ENCODE data around the gene PLSCR1.

PLSCR1 gene

GRCh38 chr3:146574173-146574572 lies 29.8 kb upstream of the PLSCR1 start:
- no peaks in the 10 kb centered on the region for H3K9me3 ChIP-seq (ENCODE audit: control insufficient read depth in 1 of 2, low read length in 2 of 2)
- H3K36me3 ChIP-seq (ENCODE audit: control insufficient read depth in 1 of 2, insufficient read depth in 2 of 2, low read length in 2 of 2), result no peaks in the 10 kb centered on the region
- H3K4me1 ChIP-seq (ENCODE audit: control insufficient read depth in 1 of 2, insufficient read depth in 2 of 2, low read length in 2 of 2), result no peaks in the 10 kb centered on the region
- no peak overlapping the region for H3K27ac ChIP-seq (ENCODE audit: low read depth, low read length)
- H3K4me3 ChIP-seq (ENCODE audit: low read depth in 1 of 2, low read length in 2 of 2), result no peak overlapping the region
- H3K9ac ChIP-seq (ENCODE audit: low read depth in 1 of 2, low read length in 2 of 2), result no peak overlapping the region
- H3K27me3 ChIP-seq (ENCODE audit: control insufficient read depth in 1 of 2, insufficient read depth in 2 of 2, low read length in 2 of 2), result no peaks in the 10 kb centered on the region

- no peaks in the 10 kb centered on the region for H3K9me3 ChIP-seq (ENCODE audit: control insufficient read depth in 1 of 2, low read length in 2 of 2)
- no peak overlapping the region for H3K9ac ChIP-seq (ENCODE audit: low read depth in 1 of 2, low read length in 2 of 2)
- H3K4me1 ChIP-seq (ENCODE audit: control insufficient read depth in 1 of 2, insufficient read depth in 2 of 2, low read length in 2 of 2), result no peaks in the 10 kb centered on the region
- H3K36me3 ChIP-seq (ENCODE audit: control insufficient read depth in 1 of 2, insufficient read depth in 2 of 2, low read length in 2 of 2), result no peaks in the 10 kb centered on the region
- H3K27me3 ChIP-seq (ENCODE audit: control insufficient read depth in 1 of 2, insufficient read depth in 2 of 2, low read length in 2 of 2), result no peaks in the 10 kb centered on the region
- H3K4me3 ChIP-seq (ENCODE audit: low read depth in 1 of 2, low read length in 2 of 2), result no peak overlapping the region
- H3K27ac ChIP-seq (ENCODE audit: low read depth, low read length), result no peak overlapping the region
Observed at GRCh38 chr3:146569314-146569713, 24.9 kb upstream of the PLSCR1 start.

DNA sequence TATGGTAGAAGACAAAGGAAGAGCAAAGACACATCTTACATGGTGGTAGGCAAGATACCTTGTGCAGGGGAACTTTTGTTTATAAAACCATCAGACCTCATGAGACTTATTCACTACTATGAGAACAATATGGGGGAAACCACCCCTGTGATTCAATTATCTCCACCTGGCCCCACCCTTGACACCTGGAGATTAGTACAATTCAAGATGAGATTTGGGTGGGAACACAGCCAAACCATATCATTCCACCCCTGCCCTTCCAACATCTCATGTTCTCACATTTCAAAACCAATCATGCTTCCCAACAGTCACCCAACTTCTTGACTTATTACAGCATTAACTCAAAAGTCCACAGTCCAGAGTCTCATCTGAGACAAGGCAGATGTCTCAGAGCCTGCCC lies 21.7 kb upstream of the PLSCR1 start:
- Histone ChIP-seq H3K9me3 (ENCODE audit: control insufficient read depth in 1 of 2, low read length in 2 of 2) (no peaks in the 10 kb centered on the region), H3K4me1 (ENCODE audit: control insufficient read depth in 1 of 2, insufficient read depth in 2 of 2, low read length in 2 of 2) (no peaks in the 10 kb centered on the region), H3K4me3 (ENCODE audit: low read depth in 1 of 2, low read length in 2 of 2) (no peak overlapping the region), H3K36me3 (ENCODE audit: control insufficient read depth in 1 of 2, insufficient read depth in 2 of 2, low read length in 2 of 2) (no peaks in the 10 kb centered on the region), H3K27me3 (ENCODE audit: control insufficient read depth in 1 of 2, insufficient read depth in 2 of 2, low read length in 2 of 2) (no peaks in the 10 kb centered on the region), H3K9ac (ENCODE audit: low read depth in 1 of 2, low read length in 2 of 2) (no peak overlapping the region), H3K27ac (ENCODE audit: low read depth, low read length) (no peak overlapping the region)

- Histone ChIP-seq H3K36me3 (ENCODE audit: control insufficient read depth in 1 of 2, insufficient read depth in 2 of 2, low read length in 2 of 2) (no peaks in the 10 kb centered on the region), H3K9me3 (ENCODE audit: control insufficient read depth in 1 of 2, low read length in 2 of 2) (no peaks in the 10 kb centered on the region), H3K27ac (ENCODE audit: low read depth, low read length) (no peak overlapping the region), H3K27me3 (ENCODE audit: control insufficient read depth in 1 of 2, insufficient read depth in 2 of 2, low read length in 2 of 2) (no peaks in the 10 kb centered on the region), H3K4me3 (ENCODE audit: low read depth in 1 of 2, low read length in 2 of 2) (no peak overlapping the region), H3K4me1 (ENCODE audit: control insufficient read depth in 1 of 2, insufficient read depth in 2 of 2, low read length in 2 of 2) (no peaks in the 10 kb centered on the region), H3K9ac (ENCODE audit: low read depth in 1 of 2, low read length in 2 of 2) (no peak overlapping the region)
Observed at GRCh38 chr3:146561879-146562278, 17.5 kb upstream of the PLSCR1 start.

DNA sequence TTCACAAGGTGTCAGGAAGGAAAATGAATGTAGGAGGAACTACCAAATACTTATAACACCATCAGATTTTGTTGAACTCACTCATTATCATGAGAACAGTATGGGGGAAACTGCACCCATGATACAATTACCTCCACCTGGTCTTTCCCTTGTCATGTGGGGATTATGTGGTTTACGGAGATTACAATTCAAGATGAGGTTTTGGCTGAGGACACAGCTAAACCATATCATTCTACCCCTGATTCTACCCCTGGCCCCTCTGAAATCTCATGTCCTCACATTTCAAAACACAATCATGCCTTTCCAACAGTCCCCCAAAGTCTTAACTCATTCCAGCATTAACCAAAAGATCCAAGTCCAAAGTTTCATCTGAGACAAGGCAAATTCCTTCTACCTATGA lies 17.1 kb upstream of the PLSCR1 start:
- no peak overlapping the region for H3K9ac ChIP-seq (ENCODE audit: low read depth in 1 of 2, low read length in 2 of 2)
- H3K9me3 ChIP-seq (ENCODE audit: control insufficient read depth in 1 of 2, low read length in 2 of 2), result no peaks in the 10 kb centered on the region
- H3K36me3 ChIP-seq (ENCODE audit: control insufficient read depth in 1 of 2, insufficient read depth in 2 of 2, low read length in 2 of 2), result no peaks in the 10 kb centered on the region
- H3K27me3 ChIP-seq (ENCODE audit: control insufficient read depth in 1 of 2, insufficient read depth in 2 of 2, low read length in 2 of 2), result no peaks in the 10 kb centered on the region
- no peaks in the 10 kb centered on the region for H3K4me1 ChIP-seq (ENCODE audit: control insufficient read depth in 1 of 2, insufficient read depth in 2 of 2, low read length in 2 of 2)
- H3K4me3 ChIP-seq (ENCODE audit: low read depth in 1 of 2, low read length in 2 of 2), result no peak overlapping the region
- H3K27ac ChIP-seq (ENCODE audit: low read depth, low read length), result no peak overlapping the region

DNA sequence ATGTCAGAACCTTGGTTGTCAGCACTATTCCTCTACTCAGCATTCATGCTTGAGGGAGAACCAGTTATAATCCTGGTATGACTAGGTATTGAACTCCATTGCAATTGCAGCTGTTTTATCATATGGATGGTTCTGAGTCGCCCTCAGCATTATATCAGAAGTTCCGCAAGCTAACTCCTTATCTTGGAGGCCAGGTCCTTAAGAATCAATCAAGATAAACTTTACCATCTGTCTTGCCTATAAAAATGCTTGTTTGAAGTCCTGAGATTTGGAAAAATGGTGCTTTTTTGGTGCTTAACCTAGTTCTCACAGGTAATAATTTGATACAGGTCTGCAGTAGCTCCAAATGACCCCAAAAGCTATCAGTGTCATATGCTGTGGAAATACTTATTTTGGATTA lies 16.3 kb upstream of the PLSCR1 start:
- H3K9me3 ChIP-seq (ENCODE audit: control insufficient read depth in 1 of 2, low read length in 2 of 2), result no peaks in the 10 kb centered on the region
- H3K27ac ChIP-seq (ENCODE audit: low read depth, low read length), result no peak overlapping the region
- no peaks in the 10 kb centered on the region for H3K4me1 ChIP-seq (ENCODE audit: control insufficient read depth in 1 of 2, insufficient read depth in 2 of 2, low read length in 2 of 2)
- H3K9ac ChIP-seq (ENCODE audit: low read depth in 1 of 2, low read length in 2 of 2), result no peak overlapping the region
- H3K4me3 ChIP-seq (ENCODE audit: low read depth in 1 of 2, low read length in 2 of 2), result no peak overlapping the region
- H3K36me3 ChIP-seq (ENCODE audit: control insufficient read depth in 1 of 2, insufficient read depth in 2 of 2, low read length in 2 of 2), result no peaks in the 10 kb centered on the region
- H3K27me3 ChIP-seq (ENCODE audit: control insufficient read depth in 1 of 2, insufficient read depth in 2 of 2, low read length in 2 of 2), result no peaks in the 10 kb centered on the region

DNA sequence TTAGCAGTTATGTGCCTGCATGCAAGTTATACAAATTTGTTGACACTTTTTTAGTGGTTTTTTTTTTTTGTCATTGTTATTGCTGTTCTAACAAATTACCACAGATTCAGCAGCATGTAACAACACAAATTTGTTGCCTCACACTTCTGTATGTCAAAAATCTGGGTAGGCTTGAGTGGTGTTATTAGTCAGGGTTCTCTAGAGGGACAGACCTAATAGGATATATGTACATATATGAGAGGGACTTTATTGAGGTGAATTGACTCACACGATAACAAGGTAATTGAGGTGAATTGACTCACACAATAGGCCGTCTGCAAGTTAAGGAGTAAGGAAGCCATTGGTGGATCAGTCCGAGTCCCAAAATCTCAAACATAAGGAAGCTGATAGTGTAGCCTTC lies 15.0 kb upstream of the PLSCR1 start:
- H3K27ac ChIP-seq (ENCODE audit: low read depth, low read length), result no peak overlapping the region
- no peak overlapping the region for H3K4me3 ChIP-seq (ENCODE audit: low read depth in 1 of 2, low read length in 2 of 2)
- no peaks in the 10 kb centered on the region for H3K4me1 ChIP-seq (ENCODE audit: control insufficient read depth in 1 of 2, insufficient read depth in 2 of 2, low read length in 2 of 2)
- no peak overlapping the region for H3K9ac ChIP-seq (ENCODE audit: low read depth in 1 of 2, low read length in 2 of 2)
- no peaks in the 10 kb centered on the region for H3K36me3 ChIP-seq (ENCODE audit: control insufficient read depth in 1 of 2, insufficient read depth in 2 of 2, low read length in 2 of 2)
- no peaks in the 10 kb centered on the region for H3K27me3 ChIP-seq (ENCODE audit: control insufficient read depth in 1 of 2, insufficient read depth in 2 of 2, low read length in 2 of 2)
- no peaks in the 10 kb centered on the region for H3K9me3 ChIP-seq (ENCODE audit: control insufficient read depth in 1 of 2, low read length in 2 of 2)

GRCh38 chr3:146558781-146559180 lies 14.4 kb upstream of the PLSCR1 start:
- Histone ChIP-seq H3K4me3 (ENCODE audit: low read depth in 1 of 2, low read length in 2 of 2) (no peak overlapping the region), H3K27me3 (ENCODE audit: control insufficient read depth in 1 of 2, insufficient read depth in 2 of 2, low read length in 2 of 2) (no peaks in the 10 kb centered on the region), H3K27ac (ENCODE audit: low read depth, low read length) (no peak overlapping the region)

GRCh38 chr3:146557745-146558144 lies 13.3 kb upstream of the PLSCR1 start:
- Histone ChIP-seq H3K27ac (ENCODE audit: low read depth, low read length) (no peak overlapping the region), H3K9me3 (ENCODE audit: control insufficient read depth in 1 of 2, low read length in 2 of 2) (no peaks in the 10 kb centered on the region), H3K9ac (ENCODE audit: low read depth in 1 of 2, low read length in 2 of 2) (no peak overlapping the region), H3K36me3 (ENCODE audit: control insufficient read depth in 1 of 2, insufficient read depth in 2 of 2, low read length in 2 of 2) (no peaks in the 10 kb centered on the region), H3K4me1 (ENCODE audit: control insufficient read depth in 1 of 2, insufficient read depth in 2 of 2, low read length in 2 of 2) (no peaks in the 10 kb centered on the region), H3K4me3 (ENCODE audit: low read depth in 1 of 2, low read length in 2 of 2) (no peak overlapping the region), H3K27me3 (ENCODE audit: control insufficient read depth in 1 of 2, insufficient read depth in 2 of 2, low read length in 2 of 2) (no peaks in the 10 kb centered on the region)

More at GRCh38 chr3:146558781-146559180, 14.4 kb upstream of the PLSCR1 start:
- Histone ChIP-seq H3K36me3 (ENCODE audit: control insufficient read depth in 1 of 2, insufficient read depth in 2 of 2, low read length in 2 of 2) (no peaks in the 10 kb centered on the region), H3K4me1 (ENCODE audit: control insufficient read depth in 1 of 2, insufficient read depth in 2 of 2, low read length in 2 of 2) (no peaks in the 10 kb centered on the region), H3K9ac (ENCODE audit: low read depth in 1 of 2, low read length in 2 of 2) (no peak overlapping the region), H3K9me3 (ENCODE audit: control insufficient read depth in 1 of 2, low read length in 2 of 2) (no peaks in the 10 kb centered on the region)

DNA sequence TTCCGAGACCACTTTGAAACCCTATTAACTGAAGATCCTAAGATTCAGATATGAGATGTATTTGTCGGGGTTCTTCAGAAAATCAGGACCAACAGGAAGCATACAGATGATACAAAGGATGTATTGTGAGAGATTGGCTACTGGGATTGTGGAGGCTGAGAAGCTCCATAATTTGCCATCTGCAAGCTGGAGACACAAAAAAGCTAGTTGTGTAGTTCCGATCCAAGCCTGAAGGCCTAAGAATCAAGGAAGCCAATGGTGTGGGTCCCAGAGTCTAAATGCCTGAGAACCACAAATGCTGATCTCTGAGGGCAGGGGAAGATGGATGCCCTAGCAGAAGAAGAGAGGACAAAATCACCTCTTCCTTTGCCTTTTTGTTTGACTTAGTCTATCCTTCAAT lies 10.9 kb upstream of the PLSCR1 start:
- Histone ChIP-seq H3K27ac (ENCODE audit: low read depth, low read length) (no peak overlapping the region), H3K4me1 (ENCODE audit: control insufficient read depth in 1 of 2, insufficient read depth in 2 of 2, low read length in 2 of 2) (no peaks in the 10 kb centered on the region), H3K4me3 (ENCODE audit: low read depth in 1 of 2, low read length in 2 of 2) (no peak overlapping the region), H3K27me3 (ENCODE audit: control insufficient read depth in 1 of 2, insufficient read depth in 2 of 2, low read length in 2 of 2) (no peaks in the 10 kb centered on the region), H3K9me3 (ENCODE audit: control insufficient read depth in 1 of 2, low read length in 2 of 2) (no peaks in the 10 kb centered on the region), H3K36me3 (ENCODE audit: control insufficient read depth in 1 of 2, insufficient read depth in 2 of 2, low read length in 2 of 2) (no peaks in the 10 kb centered on the region), H3K9ac (ENCODE audit: low read depth in 1 of 2, low read length in 2 of 2) (no peak overlapping the region)

DNA sequence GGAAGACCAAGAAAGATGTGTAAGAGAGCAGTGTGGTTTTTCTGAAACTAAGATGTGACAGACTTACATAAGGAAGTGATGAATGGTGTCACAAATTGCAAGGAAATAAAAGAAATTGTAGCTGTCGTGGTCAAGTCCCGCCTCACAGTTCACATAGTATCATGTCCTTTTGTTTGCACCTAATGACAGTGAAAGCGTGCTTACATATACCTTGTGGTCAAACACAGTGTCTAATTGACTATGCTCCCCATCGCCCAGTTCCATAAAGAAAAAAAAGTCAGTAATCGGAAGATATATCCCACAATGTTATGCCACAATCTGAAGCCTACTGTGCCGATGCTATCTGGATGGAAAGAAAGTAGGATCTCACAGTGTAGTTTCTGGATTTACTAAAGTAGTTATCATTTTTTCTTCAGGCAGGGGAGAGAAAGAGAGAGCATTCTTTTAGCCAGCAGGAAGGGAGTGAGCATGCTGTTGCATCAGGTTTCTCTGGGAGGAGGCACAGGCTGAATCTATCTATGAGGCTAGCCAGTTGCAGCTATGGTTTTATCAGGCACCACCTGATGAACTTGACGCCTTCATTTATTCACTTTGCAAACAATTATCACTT lies 9.8 kb upstream of the PLSCR1 start:
- H3K4me3 ChIP-seq (ENCODE audit: low read depth in 1 of 2, low read length in 2 of 2), result no peak overlapping the region
- peaks cover 0 to 5% of the 10 kb centered on the region in 2 donors for H3K4me1 ChIP-seq (ENCODE audit: control insufficient read depth in 1 of 2, insufficient read depth in 2 of 2, low read length in 2 of 2)
- no peaks in the 10 kb centered on the region for H3K36me3 ChIP-seq (ENCODE audit: control insufficient read depth in 1 of 2, insufficient read depth in 2 of 2, low read length in 2 of 2)
- H3K27me3 ChIP-seq (ENCODE audit: control insufficient read depth in 1 of 2, insufficient read depth in 2 of 2, low read length in 2 of 2), result no peaks in the 10 kb centered on the region
- H3K9ac ChIP-seq (ENCODE audit: low read depth in 1 of 2, low read length in 2 of 2), result no peak overlapping the region
- H3K27ac ChIP-seq (ENCODE audit: low read depth, low read length), result no peak overlapping the region
- no peaks in the 10 kb centered on the region for H3K9me3 ChIP-seq (ENCODE audit: control insufficient read depth in 1 of 2, low read length in 2 of 2)

Data from duodenal mucosa (tissue), 2 donors.